Omental fat pad (tissue), 4 donors: ENCODE measurements around the gene DKKL1. TPM values are rescaled to one million over a fixed set of nuclear protein-coding genes. Genes with fewer than 3 reads are reported as not detected.
"Not testable (repeated sequence)": the region's sequence is repeated elsewhere in the genome, so short reads cannot be mapped to it uniquely, and the experiment has no call there.

Source experiments
- ATAC-seq: fragments of 150-250 bp; one replicate; pipeline ENCODE4 v1.9.1; 2016; ENCODE audit warnings: mild to moderate bottlenecking, moderate library complexity; ENCODE audit not compliant: low FRiP score
- DNase-seq: peaks from one replicate; pipeline ENCODE4 v3.0.0-alpha.2; 2019; ENCODE audit warnings: low spot score
- total RNA-seq, 4 donors: library from RNA; depleted of rRNA; stranded (reverse); fragments of >200 nt; gene quantifications; one replicate each; pipeline ENCODE4 v1.1.0, GENCODE V29; 2016
- TF ChIP-seq, protein P1 (sequence below), 3 donors: fragments of 450-650 bp; IDR thresholded peaks; one replicate each; pipeline ENCODE4 v1.5.1; 2016 to 2017; ENCODE audit warnings: antibody characterized with exemption in 3 of 3, mild to moderate bottlenecking in 3 of 3, moderate library complexity in 2 of 3

DKKL1 gene
- total RNA-seq, 4 donors from 2014 or later: not detected

DNA sequence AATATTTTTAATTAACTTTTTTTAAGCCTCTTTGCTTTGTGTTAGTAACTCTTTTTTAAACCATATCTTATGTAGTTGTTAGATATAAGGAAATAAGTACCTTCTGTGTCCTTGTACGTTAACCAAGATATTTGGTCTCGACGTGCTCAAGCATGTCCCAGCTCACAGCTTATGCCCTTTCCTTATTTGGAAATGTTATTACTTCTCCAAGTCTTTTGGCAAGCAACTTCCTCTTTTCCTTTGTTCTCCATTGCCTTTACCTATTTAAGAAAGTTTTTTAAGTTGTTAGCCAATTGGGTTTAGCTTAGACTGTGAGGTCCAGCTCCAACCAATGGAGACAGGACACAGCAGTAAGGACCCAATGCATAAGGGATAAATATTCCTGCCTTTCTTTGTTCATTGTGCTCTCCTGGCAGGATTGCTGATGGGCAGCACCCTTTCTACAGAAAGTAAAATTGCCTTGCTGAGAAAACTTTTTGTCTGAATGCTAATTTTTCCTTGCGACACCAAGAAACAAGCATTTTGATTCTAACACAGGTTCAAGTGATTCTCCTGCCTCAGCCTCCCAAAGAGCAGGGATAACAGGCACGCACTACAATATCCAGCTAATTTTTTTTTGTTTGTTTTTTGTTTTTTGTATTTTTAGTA is 5.2 kb downstream of the DKKL1 start:
- ATAC-seq (no peak), DNase-seq (no peak)
- TF ChIP-seq, protein P1, sequence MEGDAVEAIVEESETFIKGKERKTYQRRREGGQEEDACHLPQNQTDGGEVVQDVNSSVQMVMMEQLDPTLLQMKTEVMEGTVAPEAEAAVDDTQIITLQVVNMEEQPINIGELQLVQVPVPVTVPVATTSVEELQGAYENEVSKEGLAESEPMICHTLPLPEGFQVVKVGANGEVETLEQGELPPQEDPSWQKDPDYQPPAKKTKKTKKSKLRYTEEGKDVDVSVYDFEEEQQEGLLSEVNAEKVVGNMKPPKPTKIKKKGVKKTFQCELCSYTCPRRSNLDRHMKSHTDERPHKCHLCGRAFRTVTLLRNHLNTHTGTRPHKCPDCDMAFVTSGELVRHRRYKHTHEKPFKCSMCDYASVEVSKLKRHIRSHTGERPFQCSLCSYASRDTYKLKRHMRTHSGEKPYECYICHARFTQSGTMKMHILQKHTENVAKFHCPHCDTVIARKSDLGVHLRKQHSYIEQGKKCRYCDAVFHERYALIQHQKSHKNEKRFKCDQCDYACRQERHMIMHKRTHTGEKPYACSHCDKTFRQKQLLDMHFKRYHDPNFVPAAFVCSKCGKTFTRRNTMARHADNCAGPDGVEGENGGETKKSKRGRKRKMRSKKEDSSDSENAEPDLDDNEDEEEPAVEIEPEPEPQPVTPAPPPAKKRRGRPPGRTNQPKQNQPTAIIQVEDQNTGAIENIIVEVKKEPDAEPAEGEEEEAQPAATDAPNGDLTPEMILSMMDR (IDR thresholded peaks at IDR 0.05): no peak

DNA sequence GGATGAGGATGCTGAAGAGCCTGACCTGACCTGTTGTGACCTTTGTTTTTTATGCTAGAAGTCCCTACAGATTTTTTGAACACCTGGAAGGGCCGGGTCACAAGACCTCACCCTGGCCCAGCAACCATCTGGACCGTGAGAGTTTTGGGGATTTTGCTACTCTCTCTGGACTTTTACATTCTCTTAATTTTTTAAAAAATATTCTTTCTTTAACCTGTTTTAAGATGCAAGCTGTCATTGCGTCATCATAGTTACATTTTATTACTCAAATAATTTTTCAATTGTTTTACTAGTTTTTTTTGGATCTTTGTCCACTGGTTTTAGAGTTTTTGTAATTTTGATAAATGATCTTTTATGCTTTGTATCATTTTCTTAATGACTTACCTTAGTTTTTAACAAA is 7.5 kb downstream of the DKKL1 start:
- TF ChIP-seq, protein P1 (IDR thresholded peaks at IDR 0.05): no peak
- no peak for DNase-seq
- ATAC-seq: no peak

DNA sequence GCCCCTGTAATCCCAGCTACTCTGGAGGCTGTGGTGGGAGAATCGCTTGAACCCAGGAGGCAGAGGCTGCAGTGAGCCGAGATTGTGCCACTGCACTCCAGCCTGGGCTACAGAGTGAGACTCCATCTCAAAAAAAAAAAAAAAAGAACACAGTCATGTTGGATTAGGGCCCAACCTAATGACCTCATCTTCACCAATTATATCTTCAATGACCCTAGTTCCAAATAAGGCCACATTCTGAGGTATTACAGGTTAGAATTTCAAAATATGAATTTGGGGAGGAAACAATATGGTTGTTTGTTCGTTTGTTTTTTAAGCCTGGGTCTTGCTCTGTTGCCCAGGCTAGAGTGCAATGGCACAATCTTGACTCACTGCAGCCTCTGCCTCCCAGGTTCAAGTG is 9.5 kb downstream of the DKKL1 start:
- ATAC-seq, DNase-seq: not testable (repeated sequence)

DNA sequence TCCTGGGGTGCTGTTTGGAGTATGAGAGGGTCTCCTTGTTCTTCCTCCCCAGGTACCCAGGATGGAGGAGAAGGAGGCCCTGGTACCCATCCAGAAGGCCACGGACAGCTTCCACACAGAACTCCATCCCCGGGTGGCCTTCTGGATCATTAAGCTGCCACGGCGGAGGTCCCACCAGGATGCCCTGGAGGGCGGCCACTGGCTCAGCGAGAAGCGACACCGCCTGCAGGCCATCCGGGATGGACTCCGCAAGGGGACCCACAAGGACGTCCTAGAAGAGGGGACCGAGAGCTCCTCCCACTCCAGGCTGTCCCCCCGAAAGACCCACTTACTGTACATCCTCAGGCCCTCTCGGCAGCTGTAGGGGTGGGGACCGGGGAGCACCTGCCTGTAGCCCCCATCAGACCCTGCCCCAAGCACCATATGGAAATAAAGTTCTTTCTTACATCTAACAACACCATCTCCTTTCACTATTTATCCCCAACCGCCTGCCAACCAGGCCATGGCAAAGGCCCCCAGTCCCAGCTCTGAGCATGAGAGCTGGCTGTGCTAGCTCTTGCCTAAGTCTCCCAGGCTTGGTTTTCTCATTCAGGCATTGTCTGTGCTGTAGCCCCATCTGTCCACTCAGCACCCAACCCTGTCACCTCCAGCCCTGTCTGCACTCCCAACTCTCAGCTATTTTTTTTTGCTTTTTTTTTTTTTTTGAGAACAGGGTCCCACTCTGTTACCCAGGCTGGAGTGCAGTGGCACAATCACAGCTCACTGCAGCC is 11.2 kb downstream of the DKKL1 start:
- DNase-seq (no peak), ATAC-seq (no peak)
- TF ChIP-seq, protein P1 (IDR thresholded peaks at IDR 0.05): no peak

DNA sequence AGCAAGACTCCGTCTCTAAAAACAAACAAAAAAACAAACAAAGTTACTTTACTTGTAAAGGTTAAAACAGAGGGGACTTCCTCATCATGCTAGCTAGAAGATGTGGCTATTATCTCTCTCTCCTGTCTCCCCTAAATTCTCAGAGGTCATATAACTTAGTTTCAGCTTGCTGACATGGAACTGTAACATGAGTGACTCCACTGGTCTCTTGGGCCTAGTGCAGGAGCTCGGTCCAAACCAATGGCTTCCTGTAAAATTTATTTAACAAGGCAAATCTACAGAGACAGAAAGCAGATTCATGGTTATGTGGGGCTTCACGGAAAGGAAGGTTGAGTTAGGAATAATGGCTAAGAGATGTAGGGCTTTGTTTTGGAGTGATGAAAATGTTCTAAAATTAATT is 14.8 kb downstream of the DKKL1 start:
- DNase-seq: no peak
- TF ChIP-seq, protein P1 (IDR thresholded peaks at IDR 0.05): no peak
- ATAC-seq: no peak

DNA sequence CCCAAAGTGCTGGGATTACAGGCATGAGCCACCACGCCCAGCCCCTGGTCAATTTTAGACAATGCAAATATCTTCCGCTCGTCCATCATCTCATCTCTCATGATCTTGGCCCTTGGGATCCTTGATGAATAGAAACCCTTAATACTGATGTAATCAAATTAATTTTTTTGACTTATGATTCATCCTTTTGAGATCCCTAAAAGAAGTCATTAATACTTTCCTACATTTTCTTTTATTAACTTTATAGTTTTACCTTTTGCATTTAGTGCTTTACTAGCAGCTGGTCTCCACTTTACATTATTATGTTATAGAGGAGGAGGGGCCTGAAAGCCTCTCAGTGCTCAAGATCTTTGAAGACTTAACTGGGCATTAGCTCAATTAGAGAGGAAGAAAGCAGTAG is 16.7 kb downstream of the DKKL1 start:
- DNase-seq: no peak
- TF ChIP-seq, protein P1 (IDR thresholded peaks at IDR 0.05): no peak
- ATAC-seq: no peak

DNA sequence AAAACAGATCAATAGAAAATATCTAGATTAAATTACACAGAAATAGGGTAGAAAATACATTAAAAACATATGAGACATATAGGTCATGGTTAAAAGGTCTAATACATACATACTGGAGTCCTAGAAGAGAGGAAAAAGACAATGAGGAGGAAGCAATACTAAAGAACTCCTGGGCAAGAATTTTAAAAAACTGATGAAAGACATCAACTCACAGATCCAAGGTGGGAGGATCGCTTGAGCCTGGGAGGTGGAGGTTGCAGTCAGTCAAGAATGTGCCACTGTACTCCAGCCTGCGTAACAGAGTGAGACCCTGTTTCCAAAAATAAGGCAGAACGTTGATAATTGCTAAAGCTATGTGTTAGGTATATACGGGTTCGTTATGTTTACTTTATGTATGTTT is 19.0 kb downstream of the DKKL1 start:
- DNase-seq: no peak
- TF ChIP-seq, protein P1 (IDR thresholded peaks at IDR 0.05): no peak
- no peak for ATAC-seq
